HG03520 (cell line): ENCODE measurements around the gene CRTC1.

Experiments used
- ATAC-seq: cut with Tn5 transposase; IDR thresholded peaks from one replicate; pipeline ENCODE4 v1.9.1; 2021; ENCODE audit warnings: mild to moderate bottlenecking, moderate library complexity; ENCODE audit not compliant: unreplicated experiment

CRTC1 gene

DNA sequence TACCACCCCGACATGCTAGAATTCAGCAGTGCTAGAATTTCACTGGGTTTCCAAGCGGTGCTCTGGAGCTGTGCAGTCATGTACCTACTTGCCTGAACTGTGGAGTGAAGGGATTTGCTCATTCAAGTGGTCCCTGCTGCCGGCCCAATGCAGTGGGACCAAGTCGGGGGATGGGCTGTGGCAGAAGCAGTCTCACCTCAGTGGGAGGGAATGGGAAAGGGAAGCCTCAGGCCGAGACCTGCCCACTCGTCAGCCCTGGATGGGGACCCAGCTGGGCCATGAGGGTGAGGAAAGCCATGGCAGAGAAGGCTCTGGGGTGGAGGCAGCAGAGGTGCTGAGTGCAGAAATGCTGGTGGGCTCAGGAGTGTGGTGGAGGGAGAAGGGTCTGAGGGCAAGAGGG, 31.7 kb upstream of the CRTC1 start:
- ATAC-seq, result no peak

DNA sequence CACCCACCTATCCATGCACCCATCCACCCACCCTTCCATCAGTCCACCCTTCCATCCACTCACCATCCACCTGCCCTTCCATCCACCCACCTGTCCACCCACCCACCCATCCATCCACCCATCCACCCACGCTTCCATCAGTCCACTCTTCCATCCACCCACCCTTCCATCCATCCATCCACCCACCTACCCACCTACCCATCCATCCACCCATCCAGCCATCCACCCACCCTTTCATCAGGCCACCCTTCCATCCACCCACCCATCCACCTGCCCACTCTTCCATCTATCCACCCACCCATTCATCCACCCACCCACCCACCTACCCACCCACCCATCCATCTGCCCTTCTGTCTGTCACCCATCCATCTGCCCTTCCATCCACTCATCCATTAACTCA, 29.6 kb upstream of the CRTC1 start:
- no peak for ATAC-seq

DNA sequence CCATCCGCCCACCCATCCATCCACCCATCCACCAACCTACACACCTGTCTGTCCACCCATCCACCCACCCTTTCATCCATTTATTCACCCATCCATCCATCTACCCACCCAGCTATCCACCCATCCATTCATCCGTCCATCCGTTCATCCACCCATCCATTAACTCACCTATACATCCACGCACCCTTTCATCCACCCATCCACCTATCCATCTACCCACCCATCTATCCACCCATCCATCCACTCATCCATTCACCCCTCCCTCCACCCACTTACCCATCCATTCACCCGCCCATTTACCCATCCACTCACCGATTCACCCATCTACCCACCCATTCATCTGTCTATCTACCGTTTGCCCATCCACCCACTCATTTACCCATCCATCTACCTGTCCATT, 29.0 kb upstream of the CRTC1 start:
- ATAC-seq, result no peak

DNA sequence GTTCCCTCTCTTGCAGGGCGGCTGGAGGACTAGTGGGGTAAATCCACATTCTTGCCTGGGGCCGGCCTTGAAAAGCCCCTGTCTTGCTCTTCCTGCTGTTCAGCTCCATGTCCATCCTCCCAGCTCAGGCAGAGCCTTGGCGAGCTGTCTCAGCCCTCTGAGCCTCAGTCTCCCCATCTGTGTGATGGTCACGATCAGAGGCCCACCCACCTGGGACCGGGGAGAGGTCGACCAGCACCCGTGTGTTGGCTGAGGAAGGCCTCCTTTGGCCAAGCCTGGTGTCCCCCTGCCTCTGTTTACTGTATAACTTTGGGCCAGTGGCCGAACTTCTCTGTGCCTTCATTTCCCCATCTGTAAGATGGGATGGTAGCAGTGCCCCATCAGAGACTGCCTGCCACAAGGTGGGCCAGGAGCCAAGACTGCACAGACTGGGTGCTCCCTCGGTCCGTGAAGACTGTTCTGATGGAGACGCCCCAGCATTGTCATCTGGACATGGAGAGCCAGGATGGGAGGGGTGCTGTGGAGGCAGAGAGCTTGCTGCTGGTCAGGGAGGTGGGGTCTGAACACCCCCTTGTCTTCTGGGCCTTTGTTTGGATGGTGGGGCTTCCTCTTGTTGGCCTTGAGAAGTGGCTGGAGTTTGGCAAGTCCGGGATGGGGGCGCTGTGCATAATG, 28.2 kb upstream of the CRTC1 start:
- no peak for ATAC-seq

DNA sequence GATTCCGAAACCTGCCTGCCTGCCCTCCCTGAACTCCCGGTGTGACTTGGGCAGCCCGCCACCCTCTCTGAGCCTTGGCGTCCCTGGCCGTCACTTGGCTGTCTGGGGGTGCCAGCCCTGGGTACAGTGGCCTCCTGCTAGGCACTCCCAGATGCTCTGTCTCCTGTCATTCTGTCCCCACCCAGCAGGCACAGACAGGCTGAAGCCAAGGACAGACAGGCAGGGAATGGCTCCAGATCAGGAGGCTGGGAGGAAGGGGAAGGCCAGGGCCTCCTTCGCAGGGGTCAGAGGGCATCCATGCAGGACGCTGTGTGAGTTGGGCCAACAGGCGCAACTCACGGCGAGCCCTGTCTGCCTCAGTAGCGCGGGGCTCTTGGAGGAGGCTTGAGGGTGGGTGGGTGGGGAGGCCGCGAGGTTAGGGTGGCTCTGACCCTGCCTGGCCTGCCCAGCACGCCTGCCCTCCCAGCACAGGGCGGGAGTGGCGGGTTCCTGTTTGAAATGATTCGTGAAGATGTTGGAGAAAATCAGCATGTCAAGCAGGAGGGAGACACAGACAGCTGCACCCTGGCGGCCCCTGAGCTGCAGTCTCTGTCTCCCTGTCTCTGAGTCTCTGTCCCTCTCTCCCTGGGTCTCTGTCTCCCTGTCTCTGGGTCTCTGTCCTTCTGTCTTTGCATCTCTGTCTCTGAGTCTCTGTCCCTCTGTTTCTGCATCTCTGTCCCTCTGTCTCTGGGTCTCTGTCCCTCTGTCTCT, 27.0 kb upstream of the CRTC1 start:
- ATAC-seq, result no peak

DNA sequence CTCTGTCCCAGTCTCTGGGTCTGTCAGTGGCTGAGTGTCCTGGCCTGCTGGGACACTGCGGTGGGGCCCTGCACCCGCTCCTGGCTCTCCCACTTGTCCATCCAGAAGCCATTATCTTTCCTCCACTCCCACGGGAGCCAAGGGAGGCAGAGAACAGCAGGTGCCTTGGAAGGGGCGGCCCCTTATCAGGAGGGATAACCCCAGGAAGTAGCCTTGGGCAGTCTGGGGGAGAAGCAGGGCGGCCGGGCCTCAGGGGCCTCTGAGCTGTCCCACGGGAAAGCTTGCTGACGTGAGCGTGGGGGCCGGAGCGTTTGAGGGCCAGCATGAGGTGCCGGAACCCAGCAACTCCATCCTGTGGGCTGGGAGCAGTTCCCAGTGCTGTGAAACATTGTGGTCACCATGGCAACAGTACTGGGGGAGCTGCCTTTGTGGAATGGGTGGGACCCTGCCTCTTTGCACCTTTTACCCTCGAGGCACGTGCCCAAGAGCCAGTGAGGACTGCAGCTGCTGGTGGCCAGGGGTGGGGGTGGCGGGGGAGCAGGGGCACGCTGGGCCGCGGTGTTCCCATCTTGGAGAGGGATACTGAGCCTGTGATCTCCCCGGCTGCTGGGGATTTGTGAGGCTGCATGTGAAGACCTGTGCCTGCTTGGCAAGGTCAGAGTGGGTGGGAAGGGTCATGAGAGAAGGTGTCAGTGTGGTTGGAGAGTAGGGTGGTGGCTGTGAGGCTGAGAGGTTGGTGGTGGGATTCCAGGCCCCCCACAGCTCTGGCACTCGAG, 25.7 kb upstream of the CRTC1 start:
- ATAC-seq, result no peak

DNA sequence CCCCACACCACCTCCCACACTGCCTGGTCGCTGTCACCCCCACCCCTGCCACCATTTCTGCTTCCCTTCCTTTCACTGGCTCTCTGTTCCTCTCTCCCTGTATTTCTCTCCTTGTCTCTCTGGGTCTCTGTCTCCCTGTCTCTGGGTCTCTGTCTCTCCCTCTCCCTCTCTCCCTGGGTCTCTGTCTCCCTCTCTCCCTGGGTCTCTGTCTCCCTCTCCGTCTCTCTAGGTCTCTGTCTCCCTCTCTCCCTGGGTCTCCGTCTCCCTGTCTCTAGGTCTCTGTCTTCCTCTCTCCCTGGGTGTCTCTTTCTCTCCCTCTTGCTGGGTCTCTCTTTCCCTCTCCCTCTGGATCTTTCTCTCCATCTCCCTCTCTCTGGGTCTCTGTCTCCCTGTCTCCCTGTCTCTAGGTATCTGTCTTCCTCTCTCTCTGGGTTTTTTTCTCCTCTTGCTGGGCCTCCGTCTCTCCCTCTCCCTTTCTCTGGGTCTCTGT, 25.1 kb upstream of the CRTC1 start:
- no peak for ATAC-seq

DNA sequence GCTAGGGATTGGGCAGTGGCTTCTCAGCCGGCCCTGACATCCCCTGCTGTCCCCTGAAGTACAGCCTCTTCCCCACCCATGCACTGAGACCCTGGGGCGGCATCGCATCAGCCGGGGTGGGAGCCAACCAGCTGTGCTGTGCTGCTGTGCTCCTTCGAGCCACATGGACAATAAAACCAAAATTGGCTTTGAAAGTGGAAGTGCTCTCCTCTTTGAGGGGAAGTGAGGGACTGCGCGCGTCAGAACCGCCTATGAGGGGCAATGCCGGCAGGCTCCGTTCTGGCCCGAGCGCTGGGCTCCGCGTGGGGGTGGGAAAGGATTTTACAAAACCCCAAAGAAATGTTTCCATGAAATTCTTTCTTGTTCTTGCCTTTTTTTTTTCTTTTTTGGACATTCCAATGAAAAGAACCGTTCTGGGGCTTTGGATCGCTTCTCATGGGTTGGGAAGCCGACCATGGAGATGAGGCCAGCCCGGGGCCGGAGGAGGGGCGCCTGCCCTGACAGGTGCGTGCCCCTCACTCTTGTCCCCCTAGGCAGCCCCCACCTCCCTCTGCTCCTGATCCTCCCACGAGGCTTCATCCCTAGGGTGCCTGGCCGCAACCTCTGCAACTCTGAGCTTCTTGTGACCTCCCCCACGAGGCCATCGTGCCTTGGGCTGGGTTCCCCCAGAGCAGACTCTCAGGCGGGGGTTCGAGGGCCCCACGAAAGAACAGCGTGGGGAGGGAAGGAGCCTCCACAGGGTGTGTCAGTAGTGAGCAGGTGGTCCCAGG, 24.0 kb upstream of the CRTC1 start:
- ATAC-seq, result no peak

DNA sequence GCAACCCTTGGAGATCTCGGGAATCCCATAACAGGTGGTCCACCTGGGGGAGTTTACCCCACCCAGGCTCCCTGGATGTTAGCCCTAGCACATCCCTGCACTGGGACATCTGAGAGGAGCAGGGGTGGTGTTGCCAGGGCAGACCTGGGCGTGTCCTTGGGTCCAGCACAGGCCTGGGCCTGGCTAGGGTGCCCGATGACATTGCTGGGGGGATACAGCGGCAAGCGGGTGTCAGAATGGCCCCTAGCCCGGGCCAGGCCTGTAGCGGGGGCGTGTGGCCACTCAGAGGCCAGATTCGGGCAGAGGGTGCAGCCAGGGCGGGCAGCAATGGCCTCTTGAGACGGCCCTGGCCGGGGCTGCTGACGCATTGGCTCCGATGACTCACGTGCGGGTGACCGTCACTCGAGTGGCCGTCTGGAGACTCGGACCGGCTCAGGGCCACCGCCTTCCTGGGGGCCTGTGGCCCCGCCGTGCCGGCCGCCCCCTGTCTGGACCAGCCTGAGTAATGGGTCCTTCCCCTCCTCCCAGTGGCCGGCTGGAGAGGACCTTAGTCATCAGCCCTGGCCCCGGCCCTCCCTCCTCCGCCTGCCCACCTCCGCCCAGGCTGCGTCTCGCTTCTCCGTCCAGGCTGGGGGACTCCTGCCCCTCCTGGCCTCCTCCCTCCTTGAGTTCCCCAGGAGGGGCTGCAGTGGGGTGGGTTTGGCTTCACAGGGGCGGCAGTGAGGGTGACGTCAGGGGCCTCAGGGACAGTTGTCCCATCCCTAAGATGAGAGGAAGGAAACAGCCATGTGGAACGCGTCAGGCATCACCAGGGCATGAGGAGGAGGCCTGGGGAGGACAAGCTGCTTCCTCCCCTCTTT, 23.2 kb upstream of the CRTC1 start:
- no peak for ATAC-seq

DNA sequence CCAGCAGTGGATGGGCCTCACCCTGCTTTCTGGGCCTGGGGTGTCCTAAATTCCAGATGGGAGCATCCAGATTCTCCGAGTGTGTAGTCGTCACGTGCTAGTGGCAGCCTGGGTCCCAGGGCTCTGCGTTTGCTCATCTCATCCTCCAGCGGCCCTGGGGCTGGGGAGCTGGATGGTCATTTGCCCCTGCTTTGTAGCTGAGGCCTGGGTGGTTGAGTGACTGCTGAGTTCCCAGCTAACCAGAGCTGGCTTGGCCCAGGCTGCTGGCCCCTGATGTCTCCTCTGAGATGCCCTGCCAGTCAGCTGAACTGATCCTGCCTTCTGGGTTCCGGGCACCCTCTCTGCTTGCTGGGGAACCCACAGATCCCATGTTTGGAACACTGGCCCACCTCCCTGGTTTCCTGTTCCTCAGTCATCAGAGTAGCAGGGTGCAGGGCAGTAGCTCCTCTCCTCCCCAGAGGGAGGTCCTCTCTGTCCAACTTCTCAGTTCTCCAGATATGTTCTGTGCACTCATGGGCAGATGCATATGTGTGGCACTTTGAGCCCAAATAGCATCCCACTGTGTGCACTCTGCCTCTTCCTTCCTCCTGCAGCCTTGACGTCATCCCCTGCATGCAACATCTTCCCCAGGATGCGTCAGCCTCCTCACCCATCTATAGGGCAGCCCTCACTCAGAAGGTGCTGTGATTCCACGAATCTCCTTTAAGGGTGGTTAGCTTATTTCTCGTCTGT, 22.4 kb upstream of the CRTC1 start:
- no peak for ATAC-seq

DNA sequence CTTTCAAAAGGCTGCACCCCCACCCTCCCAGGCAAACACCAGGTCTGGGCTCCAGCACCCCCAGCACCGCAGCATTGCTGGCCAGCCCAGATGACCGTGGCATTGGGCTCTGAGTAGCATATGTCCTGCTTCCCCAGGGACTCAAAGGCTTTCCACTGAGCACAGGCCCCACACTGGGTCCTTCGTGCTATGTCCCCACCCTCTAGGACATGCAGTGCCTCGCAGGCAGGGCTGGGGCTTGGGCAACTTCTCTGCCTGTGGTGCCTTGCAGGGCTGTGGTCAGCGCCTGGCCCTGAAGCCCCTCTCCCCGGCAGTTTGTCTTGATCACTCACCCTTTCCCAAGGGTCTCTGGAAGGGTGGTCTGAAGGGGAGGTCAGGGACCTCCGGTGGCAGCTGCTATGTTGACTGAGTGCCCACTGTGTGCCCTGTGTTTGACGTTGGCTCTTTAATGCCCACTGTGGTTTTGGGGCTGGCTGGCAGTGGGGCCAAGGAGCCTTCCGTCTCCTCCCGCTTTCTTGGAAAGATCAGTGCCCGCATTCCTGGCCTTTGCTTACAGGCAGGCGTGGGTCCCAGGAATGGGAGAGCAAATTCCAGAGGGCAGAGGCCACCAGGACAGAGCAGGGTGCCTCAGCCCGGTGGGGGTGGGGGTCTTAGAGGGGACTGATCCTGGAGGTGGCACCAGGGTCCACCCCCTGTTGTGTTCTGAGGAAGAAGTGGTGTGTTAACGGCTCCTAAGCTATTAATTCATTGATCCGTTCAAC, 20.3 kb upstream of the CRTC1 start:
- no peak for ATAC-seq

DNA sequence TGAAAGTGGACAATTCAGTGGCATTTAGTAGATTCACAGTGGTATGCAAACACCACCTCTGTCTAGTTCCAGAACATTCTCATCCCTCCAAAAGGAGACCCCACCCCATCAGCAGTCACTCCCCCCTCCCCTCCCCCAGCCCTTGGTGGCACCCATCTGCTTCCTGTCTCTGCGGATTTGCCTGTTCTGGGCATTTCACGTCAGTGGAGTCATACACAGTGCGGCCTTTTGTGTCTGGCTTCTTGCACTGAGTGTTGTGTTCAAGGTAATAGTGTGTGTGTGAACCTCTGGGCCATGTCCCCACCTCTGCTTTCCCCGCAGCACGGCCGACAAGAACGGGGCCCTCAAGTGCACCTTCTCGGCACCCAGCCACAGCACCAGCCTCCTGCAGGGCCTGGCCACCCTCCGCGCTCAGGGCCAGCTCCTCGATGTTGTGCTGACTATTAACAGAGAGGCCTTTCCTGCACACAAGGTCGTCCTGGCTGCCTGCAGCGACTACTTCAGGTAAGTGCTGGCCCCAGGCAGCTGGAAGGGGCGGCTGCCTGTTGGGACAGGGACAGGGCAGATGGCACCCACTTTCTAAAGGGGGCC, 19.4 kb upstream of the CRTC1 start:
- no peak for ATAC-seq

DNA sequence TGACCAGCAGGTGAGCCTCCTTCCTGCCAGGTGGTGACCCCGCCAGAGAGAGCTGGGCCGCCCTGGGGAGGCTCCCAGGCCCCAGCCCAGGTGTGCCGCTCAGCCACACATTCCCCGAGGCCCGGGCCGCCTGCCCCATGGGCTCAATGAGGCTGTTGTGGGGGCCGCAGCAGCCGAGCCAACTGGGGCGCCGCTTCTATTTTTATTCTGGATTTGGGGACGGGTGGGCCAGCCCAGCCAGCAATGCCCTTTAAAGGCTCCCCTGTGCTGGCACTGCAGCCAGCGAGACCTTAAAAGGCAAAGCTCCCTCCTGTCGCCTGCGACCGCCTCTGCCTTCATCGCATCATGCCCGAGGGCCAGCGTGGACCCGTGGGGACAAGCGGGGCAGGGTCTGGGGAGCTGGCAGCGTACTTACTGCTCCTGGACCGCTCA, 17.7 kb upstream of the CRTC1 start:
- ATAC-seq, result no peak

DNA sequence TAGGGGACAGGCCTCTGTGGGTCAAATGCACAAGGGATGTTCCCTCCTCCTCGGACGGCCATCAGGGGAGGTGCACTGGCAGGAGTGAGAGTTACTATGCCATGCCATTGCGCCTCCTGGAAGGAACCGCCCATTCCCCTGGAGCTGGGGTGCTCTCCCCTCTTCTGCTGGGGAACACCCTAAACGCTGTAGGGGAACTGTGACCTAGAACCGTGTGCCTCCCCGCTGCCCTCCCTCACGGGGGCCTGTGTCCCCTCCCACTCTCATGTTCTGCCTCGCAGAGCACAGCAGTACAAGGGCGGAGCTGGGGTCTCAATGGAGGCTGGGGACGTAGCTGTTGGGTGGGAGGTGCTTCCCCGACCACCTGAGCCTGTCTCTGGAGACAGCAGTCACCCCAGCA, 17.2 kb upstream of the CRTC1 start:
- ATAC-seq, result no peak

DNA sequence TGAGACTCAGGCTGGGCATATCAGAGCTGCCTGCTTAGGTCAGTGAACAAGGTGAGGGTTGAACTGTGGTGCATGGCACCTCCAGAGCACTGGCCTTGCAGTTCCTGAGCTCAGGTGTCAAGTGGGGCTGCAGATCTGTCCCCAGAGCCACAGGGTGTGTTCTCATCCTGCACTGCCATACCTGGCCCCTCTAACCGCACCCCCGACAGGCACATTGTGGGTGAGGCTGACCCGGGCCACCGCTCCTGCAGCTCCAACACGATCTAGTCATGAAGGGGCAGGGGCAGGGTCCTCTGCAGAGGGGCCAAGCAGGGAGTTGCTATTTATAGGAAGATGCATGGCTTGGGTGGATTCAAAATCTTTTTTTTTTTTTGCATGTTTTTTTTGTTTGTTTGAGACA, 16.7 kb upstream of the CRTC1 start:
- ATAC-seq, result no peak

DNA sequence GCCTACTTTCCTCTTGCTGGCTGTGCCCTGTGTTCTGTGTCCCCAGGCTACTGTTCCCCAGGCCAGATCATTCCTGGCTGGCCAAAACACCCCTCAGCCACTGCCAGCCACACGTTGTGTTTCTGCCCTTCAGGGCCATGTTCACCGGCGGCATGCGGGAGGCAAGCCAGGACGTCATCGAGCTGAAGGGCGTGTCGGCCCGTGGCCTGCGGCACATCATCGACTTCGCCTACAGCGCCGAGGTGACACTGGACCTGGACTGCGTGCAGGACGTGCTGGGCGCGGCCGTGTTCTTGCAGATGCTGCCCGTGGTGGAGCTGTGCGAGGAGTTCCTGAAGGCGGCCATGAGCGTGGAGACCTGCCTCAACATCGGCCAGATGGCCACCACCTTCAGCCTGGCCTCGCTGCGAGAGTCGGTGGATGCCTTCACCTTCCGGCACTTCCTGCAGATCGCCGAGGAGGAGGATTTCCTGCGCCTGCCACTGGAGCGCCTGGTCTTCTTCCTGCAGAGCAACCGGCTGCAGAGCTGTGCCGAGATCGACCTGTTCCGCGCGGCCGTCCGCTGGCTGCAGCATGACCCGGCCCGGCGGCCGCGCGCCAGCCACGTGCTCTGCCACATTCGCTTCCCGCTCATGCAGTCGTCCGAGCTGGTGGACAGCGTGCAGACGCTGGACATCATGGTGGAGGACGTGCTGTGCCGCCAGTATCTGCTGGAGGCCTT, 15.8 kb upstream of the CRTC1 start:
- no peak for ATAC-seq

DNA sequence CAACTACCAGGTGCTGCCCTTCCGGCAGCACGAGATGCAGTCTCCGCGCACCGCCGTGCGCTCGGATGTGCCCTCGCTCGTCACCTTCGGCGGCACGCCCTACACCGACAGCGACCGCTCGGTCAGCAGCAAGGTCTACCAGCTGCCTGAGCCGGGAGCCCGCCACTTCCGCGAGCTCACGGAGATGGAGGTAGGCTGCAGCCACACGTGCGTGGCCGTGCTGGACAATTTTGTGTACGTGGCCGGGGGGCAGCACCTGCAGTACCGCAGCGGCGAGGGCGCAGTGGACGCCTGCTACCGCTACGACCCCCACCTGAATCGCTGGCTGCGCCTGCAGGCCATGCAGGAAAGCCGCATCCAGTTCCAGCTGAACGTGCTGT, 15.2 kb upstream of the CRTC1 start:
- no peak for ATAC-seq
